Activated CD4-positive, alpha-beta T cell treated with anti-CD3 and anti-CD28 coated beads for 24 hours (primary cell): ENCODE results near the gene FBXO17.
"Not testable (repeated sequence)": the region's sequence is repeated elsewhere in the genome, so short reads cannot be mapped to it uniquely, and the experiment has no call there.

ENCODE experiments used
- DNase-seq, 2 donors: peaks; one replicate each; pipeline ENCODE4 v3.0.0-alpha.2; 2020; ENCODE audit warnings: low read depth in 2 of 2

FBXO17 gene

DNA sequence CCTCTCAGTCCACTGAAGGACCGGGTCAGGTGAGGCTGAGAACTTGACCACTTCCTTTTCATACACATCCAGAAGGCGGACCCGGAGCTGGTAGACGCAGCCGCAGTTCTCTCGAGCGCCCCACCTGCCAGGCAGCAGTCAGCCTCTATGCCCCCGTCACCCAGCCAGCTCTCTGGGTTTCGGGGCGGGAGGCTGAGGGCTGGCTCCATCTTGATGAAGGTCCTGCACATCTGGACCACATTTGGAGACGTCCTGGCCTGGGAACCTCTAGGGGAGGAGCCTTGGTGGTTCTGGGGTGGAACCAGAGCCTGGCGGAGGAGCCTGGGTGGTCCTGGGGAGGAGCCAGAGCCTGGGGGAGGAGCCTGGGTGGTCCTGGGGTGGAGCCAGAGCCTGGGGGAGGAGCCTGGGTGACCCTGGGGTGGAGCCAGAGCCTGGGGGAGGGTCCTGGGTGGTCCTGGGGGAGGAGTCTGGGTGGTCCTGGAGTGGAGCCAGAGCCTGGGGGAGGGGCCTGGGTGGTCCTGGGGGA is 30.5 kb downstream of the FBXO17 start:
- DNase-seq = no peak

DNA sequence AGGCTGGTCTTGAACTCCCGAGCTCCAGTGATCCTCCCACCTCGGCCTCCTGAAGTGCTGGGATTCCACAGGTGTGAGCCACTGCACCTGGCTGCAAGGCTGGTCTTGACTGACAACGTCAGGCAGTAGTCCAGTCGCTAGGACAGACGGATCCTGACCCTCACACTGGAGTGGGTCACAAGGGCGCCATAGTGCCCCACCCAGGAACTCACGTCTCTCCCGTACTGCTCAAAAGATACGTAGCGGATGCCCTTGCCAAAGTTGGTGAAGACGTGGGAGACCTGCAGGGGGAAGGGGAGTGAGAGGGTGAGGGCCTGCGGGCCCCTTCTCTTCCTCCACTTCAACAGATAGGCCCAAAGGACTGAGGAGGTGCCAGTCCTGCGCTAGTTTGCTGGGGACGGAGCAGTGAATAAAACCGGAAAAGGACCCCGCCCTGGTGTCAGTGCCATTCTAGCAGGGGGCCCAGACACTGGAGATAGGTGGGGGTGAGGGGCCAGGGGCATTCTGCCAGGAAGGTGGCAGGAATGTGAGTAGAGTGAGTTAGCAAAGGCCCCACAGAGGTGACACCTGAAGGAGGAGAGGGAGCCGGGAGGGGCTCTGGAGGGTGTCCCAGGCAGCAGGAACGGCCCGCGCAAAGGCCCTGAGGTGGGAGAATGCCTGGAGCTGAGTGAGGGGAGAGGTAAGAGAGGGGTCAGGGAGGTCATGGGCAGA is 32.9 kb downstream of the FBXO17 start:
- no peak for DNase-seq

DNA sequence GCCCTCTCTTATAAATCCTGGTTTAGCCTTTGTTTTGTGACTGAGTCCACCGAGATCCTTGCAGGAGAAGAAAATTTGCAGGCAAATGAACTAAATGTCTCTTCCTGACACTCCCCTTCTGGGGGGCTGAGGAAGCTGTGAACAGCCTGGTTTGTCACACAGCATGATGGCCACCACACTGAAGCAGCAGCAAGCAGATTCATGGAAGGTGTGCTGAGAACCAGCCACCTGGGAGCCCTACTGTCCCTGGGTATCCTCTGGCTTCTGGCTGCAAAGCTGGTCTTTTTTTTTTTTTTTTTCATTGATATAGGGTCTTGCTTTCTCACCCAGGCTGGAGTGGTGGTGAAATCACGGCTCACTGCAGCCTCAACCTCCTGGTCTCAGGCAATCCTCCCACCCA is 33.6 kb downstream of the FBXO17 start:
- DNase-seq = no peak

DNA sequence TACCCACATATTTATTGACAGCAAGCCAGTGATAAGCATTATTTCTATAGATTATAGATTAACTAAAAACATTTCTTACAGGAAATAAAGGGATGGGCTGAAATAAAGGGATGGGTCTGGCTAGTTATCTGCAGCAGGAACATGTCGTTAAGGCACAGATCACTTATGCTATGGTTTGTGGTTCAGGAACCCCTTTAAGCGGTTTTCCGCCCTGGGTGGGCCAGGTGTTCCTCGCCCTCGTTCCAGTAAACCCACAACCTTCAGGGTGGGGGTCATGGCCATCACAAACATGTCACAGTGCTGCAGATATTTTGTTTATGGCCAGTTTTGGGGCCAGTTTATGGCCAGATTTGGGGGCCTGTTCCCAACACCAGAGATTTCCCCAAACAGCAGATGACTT is 34.1 kb downstream of the FBXO17 start:
- not testable (repeated sequence) for DNase-seq

DNA sequence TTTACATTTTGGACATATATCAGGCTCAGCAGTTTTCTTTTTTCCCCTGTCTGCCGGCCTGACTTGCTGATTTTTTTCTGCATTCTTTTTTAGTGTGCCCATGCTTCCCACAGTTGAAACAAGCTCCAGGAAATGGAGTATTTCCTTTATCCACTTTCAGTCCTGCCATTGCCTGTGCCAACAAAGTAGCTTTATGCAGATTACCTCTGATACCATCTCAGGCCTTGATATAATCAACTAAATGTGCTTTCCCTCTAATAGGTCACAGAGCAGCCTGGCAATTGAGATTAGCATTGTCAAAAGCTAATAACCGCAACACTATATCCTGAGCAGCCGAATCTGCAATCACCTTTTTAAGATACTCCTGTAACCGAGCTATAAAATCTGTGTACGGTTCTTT is 35.6 kb downstream of the FBXO17 start:
- DNase-seq = no peak

DNA sequence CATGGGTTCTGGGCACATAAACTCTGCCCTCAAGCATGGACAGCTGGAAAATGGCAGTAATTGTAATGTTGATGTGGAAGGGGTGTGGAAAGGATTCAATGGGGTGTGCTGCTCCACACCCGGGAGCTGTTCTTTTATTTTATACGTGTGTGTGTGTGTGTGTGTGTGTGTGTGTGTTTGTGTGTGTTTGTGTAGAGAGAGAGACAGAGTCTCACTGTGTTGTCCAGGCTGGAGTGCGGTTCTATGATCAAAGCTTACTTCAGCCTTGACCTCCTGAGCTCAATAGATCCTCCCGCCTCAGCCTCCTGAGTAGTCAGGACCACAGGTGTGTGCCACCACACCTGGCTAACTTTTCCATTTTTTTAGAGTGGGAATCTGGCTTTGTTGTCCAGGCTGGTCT is 42.0 kb downstream of the FBXO17 start:
- DNase-seq = no peak

DNA sequence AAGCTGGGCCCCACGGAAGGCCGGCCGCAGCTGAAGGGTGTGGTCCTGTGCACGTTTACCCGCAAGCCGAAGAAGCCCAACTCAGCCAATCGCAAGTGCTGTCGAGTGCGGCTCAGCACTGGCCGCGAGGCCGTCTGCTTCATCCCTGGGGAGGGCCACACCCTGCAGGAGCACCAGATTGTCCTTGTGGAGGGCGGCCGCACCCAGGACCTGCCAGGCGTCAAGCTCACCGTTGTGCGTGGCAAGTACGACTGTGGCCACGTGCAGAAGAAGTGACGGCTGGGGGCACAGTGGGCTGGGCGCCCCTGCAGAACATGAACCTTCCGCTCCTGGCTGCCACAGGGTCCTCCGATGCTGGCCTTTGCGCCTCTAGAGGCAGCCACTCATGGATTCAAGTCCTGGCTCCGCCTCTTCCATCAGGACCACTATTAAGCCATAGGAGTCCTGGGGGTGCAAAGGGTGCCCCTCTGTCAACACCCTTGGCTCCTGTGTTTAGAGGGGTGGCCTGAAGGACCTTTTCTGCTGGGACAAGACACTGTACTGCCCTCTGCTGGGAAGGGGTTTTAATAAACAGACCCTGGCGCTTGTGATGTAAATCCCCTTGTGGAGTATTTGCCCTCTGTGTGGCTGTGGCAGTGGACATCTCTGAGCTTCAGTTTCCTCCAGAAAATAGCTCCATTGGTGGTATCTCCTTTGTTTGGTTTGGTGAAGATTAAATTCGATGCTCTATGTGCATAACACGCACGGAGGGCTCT is 42.9 kb downstream of the FBXO17 start:
- peak in 1 of 2 donors; percentile 42 for DNase-seq

DNA sequence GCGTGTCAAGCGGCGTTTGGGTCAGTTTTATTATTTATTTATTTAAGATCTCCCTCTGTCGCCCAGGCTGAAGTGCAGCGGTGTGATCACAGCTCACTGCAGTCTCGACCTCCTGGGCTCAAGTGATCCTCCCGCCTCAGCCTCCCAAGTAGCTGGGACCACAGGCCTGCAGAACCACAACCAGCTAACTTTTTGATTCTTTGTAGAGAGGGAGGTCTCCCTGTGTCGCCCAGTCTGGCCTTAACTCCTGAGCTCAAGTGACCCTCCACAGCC is 44.1 kb downstream of the FBXO17 start:
- no peak for DNase-seq

DNA sequence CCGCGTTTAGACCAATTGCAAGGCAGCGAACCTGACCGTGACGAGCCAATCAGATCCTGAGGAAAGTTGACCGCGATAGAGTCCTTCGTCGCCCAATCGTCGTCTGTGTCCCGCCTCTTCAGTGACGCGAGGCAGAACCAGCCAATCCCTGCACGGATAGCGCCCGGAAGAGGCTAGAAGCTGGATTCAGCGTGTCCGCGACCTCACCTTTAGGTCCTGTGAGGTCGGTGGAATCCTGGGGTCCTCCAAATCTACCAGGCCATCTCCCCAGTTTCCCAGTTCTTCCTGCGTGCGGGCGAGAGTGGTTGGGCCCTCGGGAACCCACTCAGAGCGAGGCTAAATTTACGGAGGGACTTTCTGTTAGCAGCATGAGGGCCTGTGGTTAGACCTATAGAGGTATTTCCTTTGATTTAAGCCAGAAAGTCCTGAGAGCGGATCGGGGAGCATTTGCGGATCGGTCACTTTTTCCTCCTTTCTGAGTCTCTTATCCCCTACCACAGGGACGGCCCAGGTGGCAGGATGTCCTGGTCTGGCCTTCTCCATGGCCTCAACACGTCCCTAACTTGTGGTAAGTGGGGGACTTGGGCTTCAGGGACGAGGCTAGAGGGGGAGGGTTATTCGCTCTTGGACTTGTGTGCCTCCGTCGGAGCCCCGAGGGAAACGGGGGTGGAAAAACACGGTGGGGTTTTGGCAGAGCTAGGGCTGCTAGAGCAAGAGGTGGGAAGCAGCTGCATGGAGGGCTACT is 44.6 kb downstream of the FBXO17 start, which contains the start of gene MRPS12:
Gene MRPS12, plus strand, starts transcription at position 169 of the 745 bp plus-strand sequence. Its CDS starts 351 bp downstream, at position 520.
- peak; percentile 97 for DNase-seq

DNA sequence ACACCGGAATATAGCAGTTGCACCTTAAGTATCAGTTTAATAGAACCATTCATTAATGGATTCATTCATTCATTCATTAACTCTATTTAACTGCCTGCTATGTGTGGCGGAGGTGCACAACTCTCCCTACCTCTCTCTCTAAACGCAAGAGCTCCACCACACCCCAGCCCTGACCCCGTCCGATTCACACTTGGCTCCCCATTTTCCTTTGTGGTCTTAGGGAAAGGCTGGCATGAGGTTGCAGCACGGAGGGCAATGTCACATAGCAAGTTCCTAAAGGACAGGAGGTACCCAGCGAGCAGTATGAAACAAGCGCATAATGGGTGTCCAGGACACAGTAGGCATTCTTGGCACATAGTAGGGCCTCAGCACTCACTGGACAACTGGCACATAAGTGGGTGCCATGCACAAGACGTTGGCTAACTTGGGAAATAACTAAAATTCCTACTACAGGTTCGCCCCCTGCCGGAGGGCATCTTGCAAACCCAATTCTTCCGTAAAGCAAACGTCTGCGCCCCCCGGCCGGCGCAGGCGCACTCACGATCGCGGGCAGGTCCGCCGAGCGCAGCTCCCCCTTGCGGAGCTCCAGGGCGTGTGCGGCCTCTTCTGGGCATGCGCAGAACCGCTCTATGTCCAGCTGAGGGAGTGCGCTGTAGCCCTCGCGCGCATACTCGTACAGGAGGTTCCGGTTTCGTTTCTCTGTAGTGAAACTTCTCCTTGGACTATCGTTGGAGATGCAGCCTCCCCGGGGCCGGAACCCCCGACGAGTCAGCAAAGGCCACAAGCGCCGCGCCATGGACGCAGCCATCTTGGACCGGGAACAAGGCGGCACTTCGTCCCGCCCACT is 45.4 kb downstream of the FBXO17 start, which contains the start of gene SARS2:
Gene SARS2, minus strand, starts transcription at position 835 of the 847 bp plus-strand sequence. Its CDS starts 27 bp downstream, at position 808.
- peak; percentile 84 to 87 for DNase-seq

DNA sequence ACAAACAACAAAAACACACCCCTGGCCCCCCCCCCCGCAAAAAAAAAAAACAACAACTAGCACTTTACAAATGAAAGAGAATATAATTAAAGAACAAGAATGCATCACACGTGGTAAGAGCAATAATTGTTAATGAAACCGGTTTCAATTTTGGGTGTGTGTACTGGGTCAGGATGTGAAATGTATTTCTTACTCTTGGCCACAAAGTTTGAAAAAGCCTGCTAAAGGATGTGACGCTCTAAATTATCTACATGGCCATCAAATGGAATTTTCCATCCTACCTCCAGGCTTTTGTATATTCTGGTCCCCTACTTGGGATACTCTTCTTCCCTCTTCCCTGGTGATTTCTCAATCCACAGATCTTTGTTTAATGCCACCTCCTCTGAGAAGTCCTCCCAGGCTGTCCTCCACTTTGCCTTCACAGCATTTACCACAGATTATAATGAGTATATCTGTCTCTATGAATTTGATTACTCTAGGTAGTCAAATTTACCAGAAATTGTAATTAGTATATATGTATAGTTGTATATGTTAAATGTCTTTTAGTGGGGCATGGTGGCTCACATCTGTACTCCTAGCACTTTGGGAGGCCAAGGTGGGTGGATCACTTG is 47.0 kb downstream of the FBXO17 start:
- no peak for DNase-seq

DNA sequence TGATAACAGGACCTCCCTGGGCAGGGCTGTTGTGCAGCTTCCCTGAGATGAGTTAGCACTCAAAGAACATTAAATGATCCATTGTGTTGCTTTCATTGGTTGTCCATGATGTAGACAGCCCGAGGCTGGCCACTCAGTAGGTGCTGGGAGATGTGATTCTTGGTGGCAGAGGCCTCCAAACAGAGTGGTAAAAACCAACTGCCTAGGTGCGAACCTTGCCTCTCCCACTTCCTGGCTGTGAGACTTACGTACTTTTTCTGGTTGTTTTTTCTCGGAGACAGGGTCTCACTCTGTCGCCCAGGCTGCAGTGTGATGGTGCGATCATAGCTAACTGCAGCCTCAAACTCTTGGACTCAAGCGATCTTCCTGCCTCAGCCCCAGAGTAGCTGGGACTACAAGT is 51.2 kb downstream of the FBXO17 start:
- no peak for DNase-seq

DNA sequence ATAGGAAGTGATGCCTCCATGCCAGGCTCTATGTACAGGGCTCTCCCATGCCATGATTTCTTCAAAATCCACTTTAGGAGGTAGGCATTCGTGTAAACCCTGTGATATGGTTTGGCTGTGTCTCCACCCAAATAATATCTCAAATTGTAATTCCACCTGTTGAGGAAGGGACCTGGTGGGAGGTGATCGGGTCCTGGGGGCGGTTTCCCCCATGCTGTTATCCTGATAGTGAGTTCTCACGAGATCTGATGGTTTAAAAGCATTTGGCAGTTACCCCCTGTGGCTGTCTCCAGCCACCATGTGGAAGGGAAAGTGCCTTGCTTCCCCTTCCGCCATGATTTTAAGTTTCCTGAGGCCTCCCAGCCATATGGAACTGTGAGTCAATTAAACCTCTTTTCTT is 53.1 kb downstream of the FBXO17 start:
- no peak for DNase-seq

DNA sequence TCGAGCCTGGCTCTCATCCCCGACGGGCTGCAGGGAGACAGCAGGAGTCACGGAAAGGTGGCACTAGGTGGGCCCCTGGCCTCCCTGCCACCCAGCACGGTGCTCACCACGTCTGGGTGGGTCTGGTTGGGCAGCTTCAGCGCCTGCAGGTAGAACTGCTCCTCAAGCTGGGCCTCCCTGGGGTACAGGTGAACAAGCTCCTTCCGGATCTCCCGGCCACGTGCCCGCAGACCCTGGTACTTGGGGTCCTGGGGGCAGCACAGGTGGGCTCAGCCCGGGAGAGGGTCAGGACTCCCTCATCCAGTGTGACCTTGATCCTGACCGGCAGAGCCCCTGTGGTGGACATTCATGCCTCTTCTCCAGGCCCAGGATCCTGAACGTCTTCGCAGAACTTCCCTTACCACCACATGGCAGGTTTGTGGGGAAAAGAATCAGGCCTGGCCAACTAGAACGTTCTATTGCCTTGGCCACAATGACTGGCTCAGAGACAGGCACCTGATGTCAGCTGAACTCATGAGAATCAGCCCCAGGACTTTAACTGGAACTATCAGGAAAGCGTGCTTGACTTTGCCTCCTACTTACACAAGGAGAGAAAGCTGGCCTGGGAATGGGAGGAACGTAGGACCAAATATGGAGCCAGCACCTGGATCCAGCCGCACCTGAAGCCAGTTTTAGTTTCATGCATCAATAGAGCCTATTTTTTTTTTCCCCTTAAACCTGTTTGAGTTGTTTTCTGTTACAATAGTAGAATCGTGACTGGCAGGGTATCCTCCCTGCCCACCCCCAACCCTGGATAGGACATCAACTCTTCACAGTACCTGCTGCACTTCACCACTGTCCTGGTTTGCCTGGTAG is 53.9 kb downstream of the FBXO17 start:
- DNase-seq = no peak

DNA sequence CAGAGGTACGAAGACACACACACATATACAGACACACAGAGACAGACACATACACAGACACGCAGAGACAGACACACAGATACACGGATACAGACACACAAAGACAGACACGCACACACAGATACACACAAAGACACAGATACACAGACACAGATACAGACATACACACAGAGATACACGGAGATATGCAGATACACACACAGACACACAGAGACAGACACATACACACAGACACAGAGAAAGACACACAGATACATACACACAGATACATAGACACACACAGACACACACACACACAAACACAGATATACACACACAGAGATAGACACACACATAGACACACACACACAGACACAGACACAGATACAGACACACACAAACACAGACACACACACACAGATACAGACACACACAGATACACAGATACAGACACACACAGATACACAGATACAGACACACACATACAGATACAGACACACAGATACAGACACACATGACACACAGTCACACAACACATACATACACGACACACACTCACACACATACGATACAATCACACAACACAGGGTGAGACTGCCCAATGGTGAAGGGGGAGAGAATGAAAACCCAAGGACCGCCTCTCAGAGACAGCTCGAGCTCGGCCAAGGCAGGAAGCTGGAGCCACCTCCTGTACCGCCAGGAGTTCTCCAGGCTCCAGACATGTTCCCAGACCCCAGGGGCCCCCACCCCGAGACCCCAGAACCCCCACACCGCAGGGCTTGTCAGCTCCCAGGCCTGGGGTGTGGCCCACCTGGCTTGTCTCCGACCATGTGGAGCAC is 54.7 kb downstream of the FBXO17 start:
- no peak for DNase-seq

DNA sequence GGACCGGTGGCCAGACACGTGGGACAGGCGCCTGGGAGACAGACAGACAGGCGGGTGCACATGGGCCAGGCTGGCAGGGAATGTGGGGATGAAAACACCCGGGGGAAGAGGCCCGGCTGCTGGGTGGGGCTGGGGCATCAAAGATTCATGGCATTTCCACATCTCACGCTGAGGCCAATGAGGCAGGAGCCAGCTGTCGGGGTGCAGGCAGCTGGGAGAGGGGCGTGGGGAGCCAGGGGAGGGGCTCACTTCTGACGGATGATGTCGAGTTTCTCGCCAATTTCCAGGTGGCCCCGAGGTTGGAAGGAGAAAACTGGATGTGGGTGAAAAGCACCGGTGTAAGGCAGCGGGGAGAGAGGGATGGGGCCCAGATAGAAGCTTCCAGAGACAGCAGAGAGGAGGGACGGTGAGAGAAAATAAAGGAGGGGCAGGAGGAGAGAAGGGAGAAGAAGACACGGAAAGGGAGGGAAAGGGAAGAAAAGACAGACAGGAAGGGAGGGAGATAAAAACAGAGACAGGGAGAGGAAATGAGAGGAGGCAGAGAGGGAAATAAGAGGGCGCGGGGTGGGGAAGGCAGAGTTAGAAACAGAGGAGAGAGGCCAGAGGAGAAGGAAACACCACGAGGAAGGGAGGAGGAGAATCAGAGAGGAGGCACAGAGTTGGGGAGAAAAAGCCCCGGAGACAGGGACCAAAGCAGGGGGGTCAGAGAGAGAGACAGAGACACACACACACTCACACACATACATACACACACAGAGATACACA is 55.5 kb downstream of the FBXO17 start:
- DNase-seq = no peak

DNA sequence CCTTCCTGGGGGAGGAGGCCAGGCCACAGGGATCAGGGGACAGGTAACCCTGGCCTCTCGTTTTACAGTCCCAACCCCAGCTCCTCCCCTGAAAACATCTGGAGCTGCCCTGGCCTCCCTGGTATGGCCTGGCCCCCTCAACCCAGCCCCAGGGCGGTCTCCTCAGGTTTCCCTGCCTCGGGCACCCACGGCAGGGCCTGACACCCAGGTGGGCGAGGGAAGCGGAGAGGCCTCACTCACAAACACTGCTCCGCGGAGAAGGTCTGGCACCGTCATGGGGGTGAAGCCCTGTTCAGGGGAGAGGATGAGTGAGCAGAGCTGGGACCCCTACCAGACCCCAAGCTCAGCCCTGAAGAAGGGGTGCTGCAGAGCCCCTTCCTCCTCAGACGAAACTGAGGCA is 57.0 kb downstream of the FBXO17 start:
- DNase-seq = no peak

DNA sequence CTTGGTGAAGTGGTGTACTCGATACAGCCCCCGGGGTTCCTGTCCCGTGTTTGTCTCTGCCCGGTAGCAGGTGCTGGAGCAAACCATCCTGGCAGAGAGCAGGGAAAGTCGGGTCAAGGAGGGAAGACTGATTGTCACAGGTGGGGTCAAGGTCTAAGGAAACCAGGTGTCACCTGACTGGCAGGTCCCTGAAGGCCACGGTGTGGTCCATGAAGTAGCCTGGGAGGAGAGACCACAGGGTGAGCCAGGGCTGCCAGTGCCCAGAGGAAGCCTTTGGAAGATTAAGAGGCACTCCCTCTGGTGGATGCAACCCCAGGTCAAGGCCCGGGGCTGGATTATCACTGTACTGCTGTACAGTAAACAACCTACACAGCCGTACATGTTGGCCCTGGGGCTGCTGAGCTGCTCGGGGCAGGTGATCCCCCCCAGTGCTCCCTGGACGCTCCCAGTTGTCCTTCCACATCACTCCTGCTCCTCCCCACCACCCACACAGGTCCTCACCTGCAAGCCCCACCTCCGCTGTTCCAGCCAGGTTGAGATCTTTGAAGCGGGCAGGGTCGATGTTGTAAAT is 57.5 kb downstream of the FBXO17 start:
- DNase-seq = no peak
